GM11168 (cell line): Measurements from ENCODE around the gene RPH3AL.

Experiments used
- in situ Hi-C: fragments of 300-500 bp; cut with MboI; formaldehyde crosslinking; loops from one replicate; pipeline ENCODE4 v1.12.0; 2022; ENCODE audit warnings: low sequenced_read_pairs; ENCODE audit not compliant: unreplicated experiment

RPH3AL gene

GRCh38 chr17:163514-164098 lies 189.0 kb downstream of the RPH3AL start:
- in situ Hi-C loops: no loop called here

GRCh38 chr17:162689-163088 lies 189.9 kb downstream of the RPH3AL start:
- in situ Hi-C loops: no loop called here
